SK-N-MC (cell line): ENCODE results near the gene SHC4.

Source experiments
- DNase-seq: peaks from one replicate; pipeline ENCODE4 v3.0.0-alpha.2; 2011; ENCODE audit warnings: low read depth, low spot score
- H3K27ac ChIP-seq: fragments of 200-600 bp; sonication (generic); 2 replicates; pipeline ENCODE4 v1.5.1; 2016; ENCODE audit warnings: mixed run types
- H3K36me3 ChIP-seq: fragments of 200-600 bp; sonication (generic); 2 replicates; pipeline ENCODE4 v1.6.1; 2017; ENCODE audit warnings: antibody characterized with exemption, low read length, mixed read lengths; ENCODE audit not compliant: insufficient read depth
- H3K4me3 ChIP-seq: fragments of 200-600 bp; sonication (generic); 2 replicates; pipeline ENCODE4 v1.5.1; 2016
- H3K9ac ChIP-seq: fragments of 200-600 bp; sonication (generic); 2 replicates; pipeline ENCODE4 v1.8.0; 2017; ENCODE audit warnings: mixed run types, mixed read lengths; ENCODE audit not compliant: insufficient read length
- H3K9me3 ChIP-seq: fragments of 200-600 bp; sonication (generic); 2 replicates; pipeline ENCODE4 v1.6.1; 2017; ENCODE audit warnings: low read depth, mild to moderate bottlenecking, antibody characterized with exemption, low read length, moderate library complexity, mixed read lengths
- EZH2 ChIP-seq: fragments of 200-600 bp; sonication (generic); IDR thresholded peaks from one replicate; pipeline ENCODE4 v1.6.1; 2017; ENCODE audit warnings: antibody characterized with exemption
- FOXP2 ChIP-seq: optimal IDR thresholded peaks from 2 replicates; pipeline ENCODE3; 2011; ENCODE audit warnings: mild to moderate bottlenecking, moderate library complexity; ENCODE audit not compliant: insufficient read depth; ENCODE audit errors: extremely low read length, control extremely low read depth
- POLR2AphosphoS5 ChIP-seq: IDR thresholded peaks from 2 replicates; pipeline ENCODE4 v1.6.1; 2012; ENCODE audit warnings: mild to moderate bottlenecking, low read depth, low read length, borderline replicate concordance

Gene SHC4

GRCh38 chr15:48887144-48887543 lies 76.6 kb downstream of the SHC4 start:
- TF ChIP-seq FOXP2 = no peak
- TF ChIP-seq EZH2 = no peak
- TF ChIP-seq POLR2AphosphoS5 = no peak
- no peak for DNase-seq
- Histone ChIP-seq H3K9me3 (no peaks in the 10 kb centered on the region), H3K36me3 (no peaks in the 10 kb centered on the region), H3K9ac (no peak overlapping the region), H3K27ac (no peak overlapping the region), H3K4me3 (no peak overlapping the region)

- TF ChIP-seq FOXP2 (no peak), EZH2 (no peak), POLR2AphosphoS5 (no peak)
- Histone ChIP-seq H3K36me3 (no peaks in the 10 kb centered on the region), H3K27ac (no peak overlapping the region), H3K4me3 (no peak overlapping the region), H3K9me3 (no peaks in the 10 kb centered on the region), H3K9ac (no peak overlapping the region)
- DNase-seq = no peak
Observed at GRCh38 chr15:48883699-48884098, 80.0 kb downstream of the SHC4 start.

- H3K9ac ChIP-seq = no peak overlapping the region
- no peaks in the 10 kb centered on the region for H3K36me3 ChIP-seq
- TF ChIP-seq FOXP2 (no peak), POLR2AphosphoS5 (no peak; the same call in 1 of the 2 replicates), EZH2 (no peak)
- H3K9me3 ChIP-seq = no peaks in the 10 kb centered on the region
- H3K4me3 ChIP-seq = peak overlapping the region; percentile 89
- no peak overlapping the region for H3K27ac ChIP-seq
- no peak for DNase-seq
Observed at GRCh38 chr15:48880070-48880634, 83.6 kb downstream of the SHC4 start.

GRCh38 chr15:48877630-48878595 lies 85.8 kb downstream of the SHC4 start, which contains the start of gene EID1:
EID1 (plus strand) TSS chr15:48878134; CDS start chr15:48878177, 43 bp downstream.
- H3K36me3 ChIP-seq = no peaks in the 10 kb centered on the region
- no peak for TF ChIP-seq EZH2
- peak; percentile 95 for TF ChIP-seq POLR2AphosphoS5

GRCh38 chr15:48876057-48876456 lies 87.7 kb downstream of the SHC4 start:
- Histone ChIP-seq H3K36me3 (no peaks in the 10 kb centered on the region), H3K27ac (no peak overlapping the region), H3K9me3 (no peaks in the 10 kb centered on the region), H3K9ac (no peak overlapping the region), H3K4me3 (no peak overlapping the region)
- TF ChIP-seq POLR2AphosphoS5 (no peak), FOXP2 (no peak), EZH2 (no peak)
- DNase-seq = no peak

More at GRCh38 chr15:48877630-48878595, 85.8 kb downstream of the SHC4 start, which contains the start of gene EID1:
- no peaks in the 10 kb centered on the region for H3K9me3 ChIP-seq
- H3K9ac ChIP-seq = peak within 1 kb of the TSS; percentile 87
- H3K27ac ChIP-seq = peak within 1 kb of the TSS; percentile 69; the same call in 1 of the 2 replicates
- DNase-seq = peak; percentile 72
- H3K4me3 ChIP-seq = peak within 1 kb of the TSS; percentile 89

- H3K9me3 ChIP-seq = no peaks in the 10 kb centered on the region
- H3K36me3 ChIP-seq = no peaks in the 10 kb centered on the region
- DNase-seq = no peak
- no peak overlapping the region for H3K27ac ChIP-seq
- H3K4me3 ChIP-seq = no peak overlapping the region
- no peak for TF ChIP-seq EZH2
- TF ChIP-seq POLR2AphosphoS5 = no peak
- TF ChIP-seq FOXP2 = no peak
- H3K9ac ChIP-seq = no peak overlapping the region
Observed at GRCh38 chr15:48875241-48875960, 88.3 kb downstream of the SHC4 start.

GRCh38 chr15:48872632-48873031 lies 91.1 kb downstream of the SHC4 start:
- no peak overlapping the region for H3K4me3 ChIP-seq
- no peak for TF ChIP-seq POLR2AphosphoS5
- no peak for TF ChIP-seq FOXP2
- TF ChIP-seq EZH2 = no peak
- no peaks in the 10 kb centered on the region for H3K9me3 ChIP-seq
- no peak overlapping the region for H3K27ac ChIP-seq
- no peak for DNase-seq
- no peak overlapping the region for H3K9ac ChIP-seq
- no peaks in the 10 kb centered on the region for H3K36me3 ChIP-seq

GRCh38 chr15:48871542-48871941 lies 92.2 kb downstream of the SHC4 start:
- H3K9me3 ChIP-seq = no peaks in the 10 kb centered on the region
- no peak overlapping the region for H3K4me3 ChIP-seq
- no peaks in the 10 kb centered on the region for H3K36me3 ChIP-seq
- no peak overlapping the region for H3K27ac ChIP-seq
- H3K9ac ChIP-seq = no peak overlapping the region
- no peak for DNase-seq
- TF ChIP-seq FOXP2 = no peak
- no peak for TF ChIP-seq EZH2
- TF ChIP-seq POLR2AphosphoS5 = no peak
